Body of pancreas (tissue), 4 donors: ENCODE results near the gene SLC6A13.

Experiments
- POLR2A ChIP-seq, 3 donors: fragments of 450-650 bp; IDR thresholded peaks; one replicate each; pipeline ENCODE4 v1.6.1; 2016; ENCODE audit warnings: antibody characterized with exemption in 3 of 3, mild to moderate bottlenecking in 2 of 3
- TF ChIP-seq, protein P1 (sequence below), 7 experiments: fragments of 450-650 bp in 4 of 7; fragments of 200-600 bp in 3 of 7; sonication (generic) in 3 of 7; IDR thresholded peaks; one replicate each; pipeline ENCODE4 v1.5.1; 2016 to 2019; ENCODE audit warnings: antibody characterized with exemption in 7 of 7

DNA sequence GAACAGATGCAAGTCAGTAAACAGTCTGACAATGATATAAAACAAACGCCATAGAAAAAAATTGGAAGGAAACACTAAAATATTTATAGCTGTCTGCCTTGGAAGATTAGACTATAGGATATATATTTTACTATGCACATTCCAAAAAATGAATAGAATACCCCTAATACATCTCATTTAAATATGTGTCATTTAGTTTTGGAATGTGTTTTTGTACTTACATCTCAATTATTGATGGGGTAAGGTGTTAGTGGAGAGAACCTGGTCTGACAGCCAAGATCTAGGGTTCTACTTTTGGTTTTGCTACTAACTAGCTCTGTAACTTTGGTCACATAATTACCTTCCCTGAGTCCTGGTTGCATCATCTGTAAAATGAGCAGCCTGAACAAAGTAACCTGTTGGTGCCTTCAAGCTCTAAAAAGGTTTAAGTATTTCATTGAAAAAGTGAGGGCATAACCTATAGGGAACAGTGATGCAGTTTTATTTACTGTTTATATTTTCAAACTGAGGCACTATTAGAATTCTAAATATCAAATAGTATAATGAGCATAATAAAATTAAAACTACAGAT, 28.6 kb upstream of the SLC6A13 start:
- TF ChIP-seq, protein P1, sequence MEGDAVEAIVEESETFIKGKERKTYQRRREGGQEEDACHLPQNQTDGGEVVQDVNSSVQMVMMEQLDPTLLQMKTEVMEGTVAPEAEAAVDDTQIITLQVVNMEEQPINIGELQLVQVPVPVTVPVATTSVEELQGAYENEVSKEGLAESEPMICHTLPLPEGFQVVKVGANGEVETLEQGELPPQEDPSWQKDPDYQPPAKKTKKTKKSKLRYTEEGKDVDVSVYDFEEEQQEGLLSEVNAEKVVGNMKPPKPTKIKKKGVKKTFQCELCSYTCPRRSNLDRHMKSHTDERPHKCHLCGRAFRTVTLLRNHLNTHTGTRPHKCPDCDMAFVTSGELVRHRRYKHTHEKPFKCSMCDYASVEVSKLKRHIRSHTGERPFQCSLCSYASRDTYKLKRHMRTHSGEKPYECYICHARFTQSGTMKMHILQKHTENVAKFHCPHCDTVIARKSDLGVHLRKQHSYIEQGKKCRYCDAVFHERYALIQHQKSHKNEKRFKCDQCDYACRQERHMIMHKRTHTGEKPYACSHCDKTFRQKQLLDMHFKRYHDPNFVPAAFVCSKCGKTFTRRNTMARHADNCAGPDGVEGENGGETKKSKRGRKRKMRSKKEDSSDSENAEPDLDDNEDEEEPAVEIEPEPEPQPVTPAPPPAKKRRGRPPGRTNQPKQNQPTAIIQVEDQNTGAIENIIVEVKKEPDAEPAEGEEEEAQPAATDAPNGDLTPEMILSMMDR (IDR thresholded peaks at IDR 0.05) = no peak
- no peak for TF ChIP-seq POLR2A (IDR thresholded peaks at IDR 0.05)
